Middle frontal gyrus (tissue), 1 donor: ENCODE measurements around the gene KCTD13.
"Not testable (repeated sequence)": the region's sequence is repeated elsewhere in the genome, so short reads cannot be mapped to it uniquely, and the experiment has no call there.

Experiments
- DNase-seq: peaks from one replicate; pipeline ENCODE4 v3.0.0-alpha.2; 2015; ENCODE audit warnings: low spot score; ENCODE audit errors: extremely low spot score

Gene KCTD13

DNA sequence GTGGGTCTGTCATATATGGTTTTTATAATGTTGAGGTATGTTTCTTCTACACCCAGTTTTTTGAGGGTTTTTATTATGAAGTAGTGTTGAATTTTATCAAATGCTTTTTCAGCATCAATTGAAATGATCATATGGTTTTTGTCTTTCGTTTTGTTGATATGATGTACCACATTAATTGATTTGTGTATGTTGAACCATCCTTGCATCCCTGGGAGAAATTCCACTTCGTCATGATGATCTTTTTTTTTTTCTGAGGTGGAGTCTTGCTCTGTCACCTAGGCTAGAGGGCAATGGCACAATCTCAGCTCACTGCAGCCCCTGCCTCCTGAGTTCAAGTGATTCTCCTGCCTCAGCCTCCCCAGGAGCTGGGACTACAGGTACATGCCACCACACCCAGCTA, 21.9 kb upstream of the KCTD13 start:
- DNase-seq: no peak

DNA sequence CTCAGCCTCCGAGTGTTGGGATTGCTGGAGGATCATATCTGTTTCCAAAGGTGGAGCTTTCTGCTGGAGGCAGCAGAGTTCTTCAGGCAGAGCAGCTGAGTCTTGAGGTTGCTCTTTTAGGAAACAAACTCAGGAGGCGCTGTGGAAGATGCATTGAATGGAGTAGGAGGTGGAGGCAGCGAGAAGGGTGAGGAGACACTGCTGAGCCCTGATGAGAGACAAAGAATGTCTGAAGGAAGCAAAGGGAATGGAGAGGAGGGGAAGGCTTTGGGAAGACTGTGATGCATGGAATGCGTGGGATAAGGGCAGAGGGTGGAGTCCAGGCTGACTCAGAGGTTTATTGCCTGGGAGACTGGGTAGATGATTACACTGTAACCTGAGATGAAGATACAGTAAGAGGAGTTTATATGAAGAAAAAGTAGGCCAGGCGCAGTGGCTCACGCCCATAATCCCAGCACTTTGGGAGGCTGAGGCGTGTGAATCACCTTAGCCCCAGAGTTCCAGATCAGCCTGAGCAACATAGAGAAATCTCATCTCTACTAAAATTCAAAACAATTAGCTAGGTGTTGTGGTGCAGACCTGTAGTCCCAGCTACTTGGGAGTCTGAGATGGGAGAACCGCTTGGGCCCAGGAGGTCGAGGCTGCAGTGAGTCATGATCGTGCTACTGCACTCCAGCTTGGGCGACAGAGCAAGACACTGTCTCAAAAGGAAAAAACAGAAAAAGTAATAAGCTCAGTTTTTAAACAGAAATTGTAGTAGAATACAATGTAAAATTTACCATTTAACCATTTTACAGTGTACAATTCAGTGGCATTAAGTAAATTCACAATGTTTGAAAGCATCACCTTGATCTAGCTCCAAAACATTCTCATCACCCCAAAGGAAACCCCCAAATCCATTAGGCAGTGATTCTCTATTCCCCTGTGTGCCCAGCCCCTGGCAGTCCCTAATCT, 18.1 kb upstream of the KCTD13 start:
- DNase-seq: no peak

GRCh38 chr16:29940656-29941055, 14.6 kb upstream of the KCTD13 start:
- DNase-seq: no peak

DNA sequence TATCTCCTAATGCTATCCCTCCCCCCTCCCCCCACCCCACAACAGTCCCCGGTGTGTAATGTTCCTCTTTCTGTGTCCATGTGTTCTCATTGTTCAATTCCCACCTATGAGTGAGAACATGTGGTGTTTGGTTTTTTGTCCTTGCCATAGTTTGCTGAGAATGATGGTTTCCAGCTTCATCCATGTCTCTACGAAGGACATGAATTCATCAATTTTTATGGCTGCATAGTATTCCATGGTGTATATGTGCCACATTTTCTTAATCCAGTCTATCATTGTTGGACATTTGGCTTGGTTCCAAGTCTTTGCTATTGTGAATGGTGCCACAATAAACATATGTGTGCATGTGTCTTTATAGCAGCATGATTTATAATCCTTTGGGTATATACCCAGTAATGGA, 5.7 kb upstream of the KCTD13 start:
- DNase-seq: not testable (repeated sequence)

DNA sequence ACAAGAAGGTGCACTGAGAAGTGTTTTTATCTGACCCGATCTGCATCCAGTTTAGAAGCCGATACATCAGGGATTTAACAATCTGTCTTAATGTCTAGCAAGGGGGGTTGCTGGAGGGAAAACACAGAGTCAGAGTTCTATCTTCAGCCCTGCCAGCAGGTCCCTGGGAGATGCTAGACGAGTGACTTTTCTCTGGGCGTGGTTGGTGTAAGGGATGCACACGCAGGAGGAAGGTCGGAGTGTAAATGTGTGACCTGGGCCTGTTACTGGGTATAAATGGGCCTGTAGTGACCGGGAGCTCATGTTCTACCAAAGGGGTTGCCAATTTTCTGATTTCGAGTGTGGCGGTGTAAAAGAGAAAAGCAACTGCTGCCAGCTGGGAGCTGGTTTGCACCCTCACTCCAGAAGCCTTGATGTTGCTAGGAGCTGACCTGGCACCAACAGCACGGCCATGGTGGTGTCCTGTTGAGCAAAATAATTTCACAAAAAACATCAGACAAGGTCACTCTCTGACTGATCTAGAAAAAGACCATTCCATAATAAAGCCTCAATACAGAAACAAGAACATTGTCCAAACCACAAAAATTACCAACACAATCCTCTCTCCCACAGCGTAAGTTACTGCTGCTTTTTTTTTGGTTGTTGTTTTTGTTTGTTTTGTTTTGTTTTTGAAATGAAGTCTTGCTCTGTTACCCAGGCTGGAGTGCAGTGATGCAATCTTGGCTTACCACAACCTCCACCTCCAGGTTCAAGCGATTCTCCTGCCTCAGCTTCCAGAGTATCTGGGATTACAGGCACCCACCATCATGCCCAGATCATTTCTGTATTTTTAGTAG, 1.3 kb upstream of the KCTD13 start:
- DNase-seq: no peak

DNA sequence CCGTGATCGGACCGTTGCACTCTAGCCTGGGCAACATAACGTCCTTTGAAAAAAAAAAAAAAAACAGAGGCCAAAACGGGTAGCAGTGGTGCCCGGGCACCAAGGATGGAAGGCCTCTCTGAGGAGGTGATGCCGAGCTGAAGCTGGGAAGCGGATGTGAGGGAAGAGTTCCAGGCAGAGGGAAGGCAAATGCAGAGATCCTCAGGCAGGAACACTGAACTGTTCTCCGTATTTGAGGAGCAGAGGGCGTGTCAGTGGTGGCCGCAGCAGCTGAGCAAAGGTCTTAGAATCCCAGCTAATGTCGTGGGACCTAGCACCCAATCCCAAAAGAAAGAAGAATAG, 656 bp upstream of the KCTD13 start:
- DNase-seq: no peak

DNA sequence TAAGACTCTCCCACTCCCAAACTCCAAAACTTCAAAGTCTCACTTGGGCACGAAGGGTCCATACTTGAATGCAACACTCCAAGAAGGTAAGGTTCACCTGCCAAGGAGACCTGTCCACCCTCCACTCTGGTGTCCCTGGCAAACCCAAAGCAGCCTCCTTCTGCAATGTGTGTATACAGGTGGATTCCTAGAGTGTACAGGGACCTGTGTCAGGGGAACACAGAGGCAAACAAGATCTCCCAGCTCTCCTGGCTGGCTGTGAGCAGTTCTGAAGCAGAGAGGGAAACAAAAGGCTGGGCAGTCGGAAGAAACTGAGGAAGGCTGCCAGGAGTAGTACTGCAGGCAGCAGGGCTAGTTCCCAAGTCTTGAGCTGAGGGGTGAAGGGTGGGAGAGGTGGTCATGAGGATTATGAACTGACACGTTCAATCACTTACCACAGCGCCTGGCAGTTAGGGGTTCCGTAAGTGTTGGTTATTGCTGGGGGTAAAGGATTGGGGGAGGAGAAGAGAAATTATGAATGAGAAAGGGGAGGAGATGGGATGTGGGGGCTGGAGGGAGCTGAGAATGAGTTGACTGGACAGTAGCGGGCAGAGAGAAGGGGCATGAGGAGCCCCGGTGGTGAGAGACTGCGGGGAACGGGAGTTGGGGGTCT, 795 bp downstream of the KCTD13 start:
- DNase-seq: no peak

- DNase-seq: no peak
These were observed 3.0 kb downstream of the KCTD13 start for GRCh38 chr16:29922986-29923501.

DNA sequence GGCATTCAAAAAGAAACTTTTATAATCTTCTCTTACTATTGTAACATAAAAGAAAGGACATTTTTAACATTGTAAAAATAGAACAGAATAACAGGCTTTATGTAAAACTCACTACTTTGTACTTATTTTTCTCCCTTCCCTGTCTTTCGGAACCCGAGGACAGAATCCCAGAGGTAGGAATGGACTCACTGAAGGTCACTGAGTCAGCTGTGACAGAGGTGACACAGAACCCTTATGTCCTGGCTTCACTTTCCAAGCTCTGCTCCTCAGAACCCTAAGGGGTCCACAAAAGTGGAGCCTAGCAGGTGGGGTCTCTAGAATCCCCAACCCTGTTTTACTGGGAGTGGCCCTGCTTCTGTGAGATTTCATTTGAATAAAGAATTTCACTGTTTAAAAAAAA, 3.7 kb downstream of the KCTD13 start:
- no peak for DNase-seq

- no peak for DNase-seq
These were observed 5.0 kb downstream of the KCTD13 start for GRCh38 chr16:29921034-29921385.

- no peak for DNase-seq
These were observed 5.6 kb downstream of the KCTD13 start for GRCh38 chr16:29920288-29921033.

- DNase-seq: no peak
These were observed 9.0 kb downstream of the KCTD13 start for GRCh38 chr16:29916979-29917378.

GRCh38 chr16:29915590-29916247, 10.3 kb downstream of the KCTD13 start:
- no peak for DNase-seq

- DNase-seq: no peak
These were observed 12.5 kb downstream of the KCTD13 start for GRCh38 chr16:29913514-29913913.

DNA sequence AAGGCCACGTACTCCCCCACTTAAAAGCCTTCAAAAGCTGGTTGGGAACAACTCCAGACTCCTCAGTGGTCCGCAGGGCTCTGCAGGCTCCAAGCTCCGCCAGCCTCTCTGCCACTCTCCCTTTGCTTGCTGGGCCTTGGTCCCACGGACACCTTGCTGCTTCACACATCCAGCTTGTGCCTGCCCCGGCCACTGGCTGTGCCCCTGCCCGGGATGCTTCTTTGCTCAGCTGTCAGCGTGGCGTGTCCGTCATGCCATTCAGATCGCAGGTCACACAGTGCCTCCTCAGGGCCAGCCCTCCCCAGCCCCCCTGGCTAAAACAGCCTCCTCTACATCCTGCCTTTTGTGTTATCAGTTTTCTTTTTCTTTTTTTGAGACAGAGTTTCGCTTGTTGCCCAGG, 13.9 kb downstream of the KCTD13 start:
- no peak for DNase-seq

- DNase-seq: no peak
These were observed 14.4 kb downstream of the KCTD13 start for GRCh38 chr16:29911676-29912010.

- DNase-seq: no peak
These were observed 15.0 kb downstream of the KCTD13 start for GRCh38 chr16:29910819-29911675.

DNA sequence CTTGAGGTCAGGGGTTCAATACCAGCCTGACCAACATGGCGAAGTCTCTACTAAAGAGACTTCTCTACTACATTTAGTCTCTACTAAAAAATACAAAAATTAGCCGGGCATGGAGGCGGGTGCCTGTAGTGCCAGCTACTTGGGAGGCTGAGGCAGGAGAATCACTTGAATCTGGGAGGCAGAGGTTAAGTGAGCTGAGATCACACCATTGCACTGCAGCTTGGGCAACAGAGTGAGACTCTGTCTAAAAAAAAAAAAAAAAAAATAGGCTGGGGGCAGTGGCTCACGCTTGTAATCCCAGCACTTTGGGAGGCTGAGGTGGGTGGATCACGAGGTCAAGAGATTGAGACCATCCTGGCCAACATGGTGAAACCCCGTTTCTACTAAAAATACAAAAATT, 16.2 kb downstream of the KCTD13 start:
- not testable (repeated sequence) for DNase-seq

GRCh38 chr16:29909391-29909790, 16.6 kb downstream of the KCTD13 start:
- DNase-seq: no peak

GRCh38 chr16:29908719-29909220, 17.3 kb downstream of the KCTD13 start:
- no peak for DNase-seq
